BJ (cell line): ENCODE results near the gene JSRP1. TPM values are rescaled to one million over a fixed set of nuclear protein-coding genes. Genes with fewer than 3 reads are reported as not detected.

Experiments
- CTCF ChIA-PET: fragments of 350-600 bp; formaldehyde crosslinking; extraction: SDS; loops from one replicate; lab custom pipeline; 2021; ENCODE audit warnings: antibody characterized with exemption, inconsistent platforms; lab: Yijun Ruan, JAX
- POLR2A ChIA-PET: fragments of 300-600 bp; sonication (Branson Sonifier 250); formaldehyde crosslinking; extraction: SDS; loops from one replicate; lab custom pipeline; 2021; ENCODE audit warnings: antibody characterized with exemption; lab: Charles Lee
- DNase-seq: peaks from one replicate; pipeline ENCODE4 v3.0.0-alpha.2; 2011; ENCODE audit warnings: low read depth
- H3K27me3 ChIP-seq: 2 replicates; pipeline ENCODE4 v1.6.0; 2011; ENCODE audit warnings: low read length; ENCODE audit not compliant: control insufficient read depth, insufficient read depth
- H3K36me3 ChIP-seq: 2 replicates; pipeline ENCODE4 v1.5.1; 2011; ENCODE audit warnings: low read length; ENCODE audit not compliant: control insufficient read depth, insufficient read depth
- H3K4me3 ChIP-seq: 2 replicates; pipeline ENCODE4 v1.5.1; 2011; ENCODE audit warnings: low read depth, mild to moderate bottlenecking, control low read depth, low read length
- polyA plus RNA-seq: library from polyadenylated mRNA; depleted of rRNA; stranded (reverse); fragments of >200 nt; gene quantifications from 2 replicates; pipeline ENCODE4 v1.2.3, GENCODE V29; 2011
- TF ChIP-seq, protein P1 (sequence below): IDR thresholded peaks from 2 replicates; pipeline ENCODE4 v1.5.1; 2011; ENCODE audit warnings: low read depth, mild to moderate bottlenecking, control low read depth, inconsistent platforms, low read length, moderate library complexity; ENCODE audit not compliant: insufficient read depth

Gene JSRP1
- polyA plus RNA-seq, 1 experiment: not detected

DNA sequence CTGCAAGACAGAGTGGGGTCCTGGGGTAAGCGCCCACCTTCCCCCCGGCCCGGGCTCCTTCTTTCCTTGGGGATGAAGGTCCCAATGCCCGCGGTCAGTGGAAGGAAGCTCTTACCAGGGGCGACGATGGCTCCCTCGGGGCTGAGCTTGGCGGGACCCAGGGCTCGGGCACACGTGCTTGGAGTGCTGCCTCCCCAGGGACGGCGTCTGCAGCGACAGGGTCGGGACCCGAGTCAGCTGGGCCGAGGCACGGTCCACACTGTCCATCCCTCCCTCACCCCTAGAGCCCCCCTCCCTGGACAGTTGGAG, 3.5 kb downstream of the JSRP1 start:
- no peak overlapping the region for H3K4me3 ChIP-seq
- ChIA-PET CTCF (interaction anchor here (0.5 to 1.4 kb wide), 2 partner anchors 9 to 99 kb away, joined by 3 to 5 read pairs; no protein-coding TSS in a partner anchor), POLR2A (no interaction called here)
- no peak for DNase-seq
- peaks cover 7% of the 10 kb centered on the region; the same call in 1 of the 2 replicates for H3K36me3 ChIP-seq
- TF ChIP-seq, protein P1, sequence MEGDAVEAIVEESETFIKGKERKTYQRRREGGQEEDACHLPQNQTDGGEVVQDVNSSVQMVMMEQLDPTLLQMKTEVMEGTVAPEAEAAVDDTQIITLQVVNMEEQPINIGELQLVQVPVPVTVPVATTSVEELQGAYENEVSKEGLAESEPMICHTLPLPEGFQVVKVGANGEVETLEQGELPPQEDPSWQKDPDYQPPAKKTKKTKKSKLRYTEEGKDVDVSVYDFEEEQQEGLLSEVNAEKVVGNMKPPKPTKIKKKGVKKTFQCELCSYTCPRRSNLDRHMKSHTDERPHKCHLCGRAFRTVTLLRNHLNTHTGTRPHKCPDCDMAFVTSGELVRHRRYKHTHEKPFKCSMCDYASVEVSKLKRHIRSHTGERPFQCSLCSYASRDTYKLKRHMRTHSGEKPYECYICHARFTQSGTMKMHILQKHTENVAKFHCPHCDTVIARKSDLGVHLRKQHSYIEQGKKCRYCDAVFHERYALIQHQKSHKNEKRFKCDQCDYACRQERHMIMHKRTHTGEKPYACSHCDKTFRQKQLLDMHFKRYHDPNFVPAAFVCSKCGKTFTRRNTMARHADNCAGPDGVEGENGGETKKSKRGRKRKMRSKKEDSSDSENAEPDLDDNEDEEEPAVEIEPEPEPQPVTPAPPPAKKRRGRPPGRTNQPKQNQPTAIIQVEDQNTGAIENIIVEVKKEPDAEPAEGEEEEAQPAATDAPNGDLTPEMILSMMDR: no peak
- H3K27me3 ChIP-seq: peaks cover 14% of the 10 kb centered on the region

DNA sequence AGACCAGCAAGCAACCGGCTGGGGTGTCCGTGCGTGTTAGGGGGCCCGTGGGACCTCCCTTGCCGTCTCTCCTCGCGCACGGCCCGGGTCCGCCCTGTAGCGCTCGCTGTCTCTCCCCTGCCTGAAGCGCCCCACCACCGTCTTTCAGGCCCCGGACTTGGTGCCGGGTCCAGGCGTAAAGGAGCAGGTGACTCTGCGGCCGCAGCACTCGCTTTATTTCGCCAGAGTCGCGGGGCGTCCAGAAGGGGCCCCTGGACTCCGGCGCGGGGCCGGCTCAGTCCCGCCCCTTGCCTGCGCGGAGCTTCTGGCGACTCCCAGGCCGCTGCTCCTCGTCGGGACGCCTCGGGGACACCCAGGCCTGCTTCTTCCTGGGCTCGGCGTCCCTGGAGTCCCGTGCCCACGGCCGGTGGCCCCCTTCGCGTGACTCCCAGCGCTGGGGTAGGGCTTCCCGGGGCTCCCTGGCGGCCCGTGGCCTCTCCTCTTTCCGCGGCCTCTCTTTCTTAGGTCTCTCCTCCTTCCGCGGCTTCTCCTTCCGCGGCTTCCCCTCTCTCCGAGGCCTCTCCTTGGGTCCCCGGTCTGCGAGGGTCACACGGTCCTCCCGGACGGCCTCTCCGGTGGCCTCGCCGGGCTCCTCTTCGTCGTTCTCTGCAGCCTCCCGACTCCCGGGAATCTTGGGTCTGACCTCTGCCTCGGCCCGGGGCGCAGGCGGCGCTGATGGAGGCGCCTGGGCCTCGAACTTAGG, 4.0 kb downstream of the JSRP1 start:
- ChIA-PET POLR2A (no interaction called here), CTCF (interaction anchor here (0.5 to 1.4 kb wide), 3 partner anchors 10 to 98 kb away, joined by 3 to 5 read pairs (median 5); no protein-coding TSS in a partner anchor)
- TF ChIP-seq, protein P1: no peak
- H3K27me3 ChIP-seq: peaks cover 14% of the 10 kb centered on the region
- no peak for DNase-seq
- no peak overlapping the region for H3K4me3 ChIP-seq
- H3K36me3 ChIP-seq: peaks cover 11% of the 10 kb centered on the region

DNA sequence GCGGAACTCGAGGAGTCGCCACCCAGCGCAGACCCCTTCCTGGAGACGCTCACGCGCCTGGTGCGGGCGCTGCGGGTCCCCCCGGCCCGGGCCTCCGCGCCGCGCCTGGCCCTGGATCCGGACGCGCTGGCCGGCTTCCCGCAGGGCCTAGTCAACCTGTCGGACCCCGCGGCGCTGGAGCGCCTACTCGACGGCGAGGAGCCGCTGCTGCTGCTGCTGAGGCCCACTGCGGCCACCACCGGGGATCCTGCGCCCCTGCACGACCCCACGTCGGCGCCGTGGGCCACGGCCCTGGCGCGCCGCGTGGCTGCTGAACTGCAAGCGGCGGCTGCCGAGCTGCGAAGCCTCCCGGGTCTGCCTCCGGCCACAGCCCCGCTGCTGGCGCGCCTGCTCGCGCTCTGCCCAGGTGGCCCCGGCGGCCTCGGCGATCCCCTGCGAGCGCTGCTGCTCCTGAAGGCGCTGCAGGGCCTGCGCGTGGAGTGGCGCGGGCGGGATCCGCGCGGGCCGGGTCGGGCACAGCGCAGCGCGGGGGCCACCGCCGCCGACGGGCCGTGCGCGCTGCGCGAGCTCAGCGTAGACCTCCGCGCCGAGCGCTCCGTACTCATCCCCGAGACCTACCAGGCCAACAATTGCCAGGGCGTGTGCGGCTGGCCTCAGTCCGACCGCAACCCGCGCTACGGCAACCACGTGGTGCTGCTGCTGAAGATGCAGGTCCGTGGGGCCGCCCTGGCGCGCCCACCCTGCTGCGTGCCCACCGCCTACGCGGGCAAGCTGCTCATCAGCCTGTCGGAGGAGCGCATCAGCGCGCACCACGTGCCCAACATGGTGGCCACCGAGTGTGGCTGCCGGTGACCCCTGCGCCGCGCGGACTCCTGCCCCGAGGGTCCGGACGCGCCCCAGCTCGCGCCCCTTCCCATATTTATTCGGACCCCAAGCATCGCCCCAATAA, 4.8 kb downstream of the JSRP1 start:
- ChIA-PET POLR2A (no interaction called here), CTCF (interaction anchor here (1.3 kb wide), 1 partner anchor 66 kb away, joined by 5 read pairs; no protein-coding TSS in a partner anchor)
- Histone ChIP-seq H3K4me3 (no peak overlapping the region), H3K36me3 (peaks cover 19% of the 10 kb centered on the region), H3K27me3 (peaks cover 14% of the 10 kb centered on the region)
- DNase-seq: no peak
- TF ChIP-seq, protein P1: no peak

DNA sequence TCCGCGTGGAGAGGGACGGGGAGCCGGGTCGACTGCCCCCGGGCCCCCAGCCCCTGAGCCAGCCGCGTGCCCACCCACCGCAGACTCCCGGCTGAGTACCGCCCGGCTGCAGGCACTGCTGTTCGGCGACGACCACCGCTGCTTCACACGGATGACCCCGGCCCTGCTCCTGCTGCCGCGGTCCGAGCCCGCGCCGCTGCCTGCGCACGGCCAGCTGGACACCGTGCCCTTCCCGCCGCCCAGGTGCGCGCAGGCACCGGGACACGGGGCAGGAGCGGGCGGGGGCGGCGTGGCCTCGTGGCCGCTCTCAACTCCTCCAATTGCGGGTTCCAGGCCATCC, 5.5 kb downstream of the JSRP1 start:
- peaks cover 14% of the 10 kb centered on the region for H3K27me3 ChIP-seq
- ChIA-PET CTCF (no interaction called here), POLR2A (no interaction called here)
- no peak overlapping the region for H3K4me3 ChIP-seq
- TF ChIP-seq, protein P1: no peak
- peaks cover 23% of the 10 kb centered on the region for H3K36me3 ChIP-seq
- DNase-seq: no peak
